Panc1 (cell line): ENCODE results near the gene GAS7. TPM values are rescaled to one million over a fixed set of nuclear protein-coding genes. Genes with fewer than 3 reads are reported as not detected.

Experiments
- ATAC-seq: fragments of 200-7000 bp; cut with Tn5 transposase; 2 replicates; pipeline ENCODE4 v1.9.1; 2020; ENCODE audit warnings: mild to moderate bottlenecking, moderate library complexity
- BruUV-seq: library from RNA; stranded (reverse); fragments of 400-500 nt; replicated peaks from 2 replicates; lab custom pipeline; 2021; lab: Mats Ljungman, UMichigan
- CTCF ChIA-PET: fragments of 300-600 bp; sonication (Branson Sonifier 250); formaldehyde crosslinking; loops from one replicate; lab custom pipeline; 2022; ENCODE audit warnings: antibody characterized with exemption; lab: Charles Lee
- POLR2A ChIA-PET: fragments of 300-600 bp; sonication (Branson Sonifier 250); formaldehyde crosslinking; loops from one replicate; lab custom pipeline; 2022; ENCODE audit warnings: antibody characterized with exemption; lab: Charles Lee
- DNase-seq: peaks from one replicate; pipeline ENCODE4 v3.0.0-alpha.2; 2010; ENCODE audit warnings: low read depth, low spot score
- H3K27ac ChIP-seq: 2 replicates; pipeline ENCODE4 v1.5.1; 2011; ENCODE audit warnings: mild to moderate bottlenecking, low read length, inconsistent platforms
- H3K27me3 ChIP-seq: fragments of 200-500 bp; sonication (Bioruptor generic); 2 replicates; pipeline ENCODE4 v1.6.0; 2014; ENCODE audit warnings: low read length, inconsistent platforms; ENCODE audit not compliant: control insufficient read depth, insufficient read depth
- H3K36me3 ChIP-seq: fragments of 200-500 bp; sonication (Bioruptor generic); 2 replicates; pipeline ENCODE4 v1.5.1; 2014; ENCODE audit warnings: inconsistent platforms, mild to moderate bottlenecking, low read length, moderate library complexity; ENCODE audit not compliant: control insufficient read depth, insufficient read depth
- H3K4me1 ChIP-seq: 2 replicates; pipeline ENCODE4 v1.5.1; 2011; ENCODE audit warnings: inconsistent platforms, mild to moderate bottlenecking, low read length, moderate library complexity; ENCODE audit not compliant: control insufficient read depth, insufficient read depth
- H3K4me3 ChIP-seq, 2 experiments: 2 replicates each; pipeline ENCODE4 v1.5.1; 2011 to 2012; ENCODE audit warnings: low read depth in 2 of 2, low read length in 2 of 2, mild to moderate bottlenecking in 2 of 2, inconsistent platforms in 1 of 2, moderate library complexity in 1 of 2
- H3K9me3 ChIP-seq: fragments of 200-500 bp; sonication (Bioruptor generic); 2 replicates; pipeline ENCODE4 v1.5.1; 2014; ENCODE audit warnings: low read depth, mild to moderate bottlenecking, inconsistent platforms, low read length, moderate library complexity; ENCODE audit not compliant: control insufficient read depth, insufficient read depth
- CTCF ChIP-seq: fragments of 450-650 bp; IDR thresholded peaks from 2 replicates; pipeline ENCODE4 v1.5.1; 2017; ENCODE audit warnings: mild to moderate bottlenecking
- POLR2AphosphoS5 ChIP-seq: IDR thresholded peaks from 2 replicates; pipeline ENCODE4 v1.6.1; 2012; ENCODE audit warnings: mild to moderate bottlenecking, low read depth, low read length, moderate library complexity
- REST ChIP-seq, 2 experiments: IDR thresholded peaks; 2 replicates each; pipeline ENCODE4 v1.6.1; 2011 to 2012; ENCODE audit warnings: low read depth in 2 of 2, control low read depth in 1 of 2, low read length in 1 of 2, mild to moderate bottlenecking in 1 of 2, moderate library complexity in 1 of 2; ENCODE audit not compliant: insufficient read depth in 1 of 2
- SIN3A ChIP-seq: IDR thresholded peaks from 2 replicates; pipeline ENCODE4 v1.6.1; 2012; ENCODE audit warnings: low read depth, mild to moderate bottlenecking, low read length, moderate library complexity, borderline replicate concordance; ENCODE audit not compliant: insufficient read depth
- TCF7L2 ChIP-seq: IDR thresholded peaks from 2 replicates; pipeline ENCODE4 v1.6.1; 2011; ENCODE audit warnings: mild to moderate bottlenecking, low read depth, low read length, inconsistent platforms
- in situ Hi-C: cut with HindIII; loops from 2 replicates; pipeline ENCODE4 v1.10.0; 2016; ENCODE audit warnings: low sequenced_read_pairs, low pct_unique_long_range_greater_than_20kb
- intact Hi-C: fragments of 100-400 bp; cut with micrococcal nuclease; formaldehyde crosslinking; loops from one replicate; pipeline ENCODE4 v1.10.0; 2022; ENCODE audit not compliant: unreplicated experiment
- total RNA-seq: library from RNA; stranded (reverse); gene quantifications from one replicate; pipeline ENCODE4 v1.2.1, GENCODE V29; 2021; ENCODE audit not compliant: unreplicated experiment

GAS7 gene
- total RNA-seq, 1 experiment from 2014 or later = 0.05 TPM

GRCh38 chr17:10155371-10156076 lies 42.9 kb downstream of the GAS7 start:
- no peaks in the 10 kb centered on the region for H3K27me3 ChIP-seq
- in situ Hi-C loops (no loop called here), intact Hi-C loops (no loop called here)
- POLR2A ChIA-PET = no interaction called here
- ATAC-seq (no peak), DNase-seq (no peak)
- TF ChIP-seq CTCF (no peak), TCF7L2 (no peak), POLR2AphosphoS5 (no peak), REST (IDR thresholded peaks at IDR 0.05; ENCODE audit: insufficient read depth in 1 of 2, low read depth in 2 of 2, low read length in 1 of 2) (no peak), SIN3A (no peak)
- BruUV-seq = no TSS peak
- H3K36me3 ChIP-seq = no peaks in the 10 kb centered on the region
- no peak overlapping the region for H3K27ac ChIP-seq
- CTCF ChIA-PET = interaction anchor here (0.6 kb wide), 1 partner anchor 463 kb away, joined by 6 read pairs; no protein-coding TSS in a partner anchor
- H3K9me3 ChIP-seq = no peaks in the 10 kb centered on the region
- H3K4me1 ChIP-seq = no peaks in the 10 kb centered on the region
- H3K4me3 ChIP-seq = no peak overlapping the region

GRCh38 chr17:10151667-10152496 lies 46.5 kb downstream of the GAS7 start:
- no peaks in the 10 kb centered on the region for H3K27me3 ChIP-seq
- no peaks in the 10 kb centered on the region for H3K9me3 ChIP-seq
- H3K4me3 ChIP-seq = no peak overlapping the region
- no peaks in the 10 kb centered on the region for H3K4me1 ChIP-seq
- intact Hi-C loops = no loop called here
- TF ChIP-seq SIN3A (no peak), REST (IDR thresholded peaks at IDR 0.05; ENCODE audit: insufficient read depth in 1 of 2, low read depth in 2 of 2, low read length in 1 of 2) (no peak), CTCF (no peak)
- ATAC-seq (no peak), DNase-seq (no peak)
- in situ Hi-C loops = no loop called here
- BruUV-seq = no TSS peak
- H3K36me3 ChIP-seq = no peaks in the 10 kb centered on the region
- ChIA-PET POLR2A (no interaction called here), CTCF (no interaction called here)
- no peak overlapping the region for H3K27ac ChIP-seq
